HG03571 (cell line): ENCODE results near the gene PPM1N.
A peak's percentile ranks its signal among the peaks of the same experiment; 100 is the strongest.

Source experiments
- ATAC-seq: cut with Tn5 transposase; IDR thresholded peaks from one replicate; pipeline ENCODE4 v1.9.1; 2021; ENCODE audit not compliant: unreplicated experiment

The PPM1N gene

DNA sequence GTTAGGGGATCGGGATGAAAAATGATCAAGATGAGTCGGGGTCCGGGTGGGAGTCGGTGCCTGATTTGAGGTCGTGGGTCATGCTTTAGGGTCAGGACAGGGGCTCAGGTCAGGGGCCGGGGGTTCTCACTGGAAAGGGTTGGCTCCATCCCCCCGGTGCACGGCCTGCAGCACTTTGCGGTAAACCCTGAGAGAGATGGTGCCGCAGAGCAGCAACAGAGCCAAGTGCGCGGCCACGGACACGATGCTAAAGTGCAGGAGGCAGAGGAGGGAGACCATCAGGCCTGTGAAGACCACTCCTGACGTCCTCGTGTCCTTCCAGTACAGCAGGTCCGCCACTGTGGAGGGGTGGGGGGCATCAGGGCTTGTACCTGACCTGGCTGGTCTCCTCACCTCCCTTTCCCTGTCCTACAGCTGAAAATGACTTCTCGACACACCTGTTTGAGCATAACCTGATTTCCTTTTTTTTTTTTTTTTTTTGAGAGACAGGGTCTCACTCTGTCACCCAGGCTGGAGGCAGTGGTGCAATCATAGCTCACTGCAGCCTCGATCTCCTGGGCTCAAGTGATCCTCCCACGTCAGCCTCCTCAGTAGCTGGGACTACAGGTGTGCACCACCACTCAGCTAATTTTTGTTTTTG is 8.9 kb upstream of the PPM1N start:
- no peak for ATAC-seq

- no peak for ATAC-seq
Observed at GRCh38 chr19:45492137-45492626, 6.1 kb upstream of the PPM1N start.

- no peak for ATAC-seq
Observed at GRCh38 chr19:45492627-45493470, 5.4 kb upstream of the PPM1N start.

GRCh38 chr19:45494261-45494916 is 3.9 kb upstream of the PPM1N start:
- ATAC-seq = no peak

GRCh38 chr19:45495178-45495577 is 3.1 kb upstream of the PPM1N start:
- ATAC-seq = no peak

DNA sequence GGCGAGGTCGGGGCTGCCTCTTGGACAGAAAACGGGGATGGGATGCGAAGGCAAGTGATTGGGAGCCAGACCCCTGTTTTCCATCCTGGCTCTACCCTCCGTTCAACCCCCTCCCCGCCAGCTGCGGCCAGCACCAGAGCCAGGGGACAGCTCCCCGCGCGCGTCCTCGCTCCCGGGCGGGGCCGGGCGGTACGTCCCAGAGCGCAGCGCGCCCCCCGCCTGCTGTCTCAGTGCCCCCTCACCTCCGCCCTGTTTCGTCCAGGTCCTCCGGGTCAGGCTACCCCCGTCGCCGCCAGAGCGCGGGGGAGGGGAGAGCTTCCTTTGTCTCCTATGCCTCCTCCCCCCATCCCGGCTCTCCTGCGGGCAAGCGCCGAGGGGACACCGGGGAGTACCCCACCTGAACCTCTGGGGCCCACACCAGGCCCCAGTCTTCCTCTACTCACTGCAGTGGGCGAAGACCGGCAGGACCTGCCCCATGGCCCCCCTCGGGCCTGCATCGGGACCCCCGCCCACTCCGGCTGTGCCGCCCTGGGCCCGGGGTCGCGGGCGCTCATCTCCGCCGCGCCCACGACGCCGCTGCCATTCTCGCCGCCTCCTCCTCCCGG is 1.8 kb upstream of the PPM1N start:
- peak; percentile 15 for ATAC-seq

GRCh38 chr19:45497791-45498190 is 452 bp upstream of the PPM1N start:
- ATAC-seq = no peak

DNA sequence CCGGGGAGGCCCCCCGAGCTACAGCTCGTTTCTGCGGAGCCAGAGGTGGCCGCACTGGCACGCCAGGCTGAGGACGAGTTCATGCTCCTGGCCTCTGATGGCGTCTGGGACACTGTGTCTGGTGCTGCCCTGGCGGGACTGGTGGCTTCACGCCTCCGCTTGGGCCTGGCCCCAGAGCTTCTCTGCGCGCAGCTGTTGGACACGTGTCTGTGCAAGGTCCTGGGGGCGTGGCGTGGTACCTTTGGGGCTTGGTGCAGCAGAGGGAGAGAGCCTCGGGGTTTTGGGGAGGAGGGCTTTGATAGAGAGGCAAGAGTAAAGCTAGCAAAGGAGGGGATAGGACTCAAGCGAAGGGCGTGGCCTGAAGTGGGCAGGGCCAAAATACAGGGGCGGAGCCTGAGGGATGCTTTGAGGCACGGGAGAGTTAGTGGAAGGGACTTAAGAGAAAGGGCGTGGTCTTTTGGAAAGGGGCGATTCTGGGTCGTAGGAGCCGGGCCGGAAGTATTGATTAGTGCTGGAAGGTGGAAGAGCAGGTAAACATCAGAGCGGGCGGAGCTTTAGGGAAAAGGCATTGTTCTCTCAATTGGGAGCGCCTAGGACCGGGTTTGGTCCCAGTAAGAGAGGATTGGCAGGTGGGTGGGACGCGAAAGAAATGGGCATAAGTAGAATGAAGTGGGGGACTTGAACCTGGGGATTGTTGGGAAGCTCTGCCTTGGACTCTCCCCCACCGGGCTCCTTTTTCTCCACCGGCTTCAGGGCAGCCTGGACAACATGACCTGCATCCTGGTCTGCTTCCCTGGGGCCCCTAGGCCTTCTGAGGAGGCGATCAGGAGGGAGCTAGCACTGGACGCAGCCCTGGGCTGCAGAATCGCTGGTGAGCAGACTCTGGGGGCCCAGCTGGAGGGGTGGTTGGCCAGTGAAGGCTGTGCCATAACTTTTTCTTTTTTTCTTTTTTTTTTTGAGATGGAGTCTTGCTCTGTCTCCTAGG is 1.2 kb downstream of the PPM1N start:
- no peak for ATAC-seq

DNA sequence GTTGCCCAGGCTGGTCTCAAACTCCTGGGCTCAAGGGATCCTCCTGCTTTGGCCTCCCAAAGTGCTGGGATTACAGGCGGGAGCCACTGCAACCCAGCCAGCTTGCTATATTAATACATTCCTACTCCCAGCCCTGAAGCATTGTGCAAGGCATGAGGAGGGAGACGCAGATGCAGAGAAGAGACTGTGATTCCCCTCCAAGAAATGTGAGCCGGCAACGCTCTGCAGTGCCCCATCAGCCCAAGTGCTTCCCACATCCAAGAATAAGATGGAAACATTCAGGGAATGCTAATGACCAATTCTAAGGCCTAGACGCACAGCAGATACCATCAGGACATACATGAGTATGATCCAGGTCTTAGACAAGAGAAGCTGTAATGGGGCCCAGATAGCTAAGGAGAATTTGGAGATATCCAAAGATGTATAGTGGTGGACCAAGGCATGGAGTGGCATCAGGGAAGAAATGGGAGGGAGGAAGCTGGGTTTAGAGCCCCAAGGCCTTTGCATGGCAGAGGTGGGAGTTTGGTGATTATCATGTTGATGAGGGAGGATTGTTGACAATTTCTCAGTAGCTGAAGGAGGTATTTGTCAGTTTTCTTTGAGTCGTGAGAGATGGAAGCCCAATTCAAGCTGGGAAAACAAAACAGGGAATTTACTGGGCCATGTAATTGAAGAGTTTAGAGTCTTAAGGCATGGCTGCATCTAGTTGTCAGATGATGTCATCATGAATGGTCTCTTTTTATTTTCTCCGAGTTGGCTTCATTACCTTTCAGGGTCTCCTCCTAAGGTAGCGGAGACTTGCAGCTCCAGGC is 2.9 kb downstream of the PPM1N start:
- no peak for ATAC-seq

DNA sequence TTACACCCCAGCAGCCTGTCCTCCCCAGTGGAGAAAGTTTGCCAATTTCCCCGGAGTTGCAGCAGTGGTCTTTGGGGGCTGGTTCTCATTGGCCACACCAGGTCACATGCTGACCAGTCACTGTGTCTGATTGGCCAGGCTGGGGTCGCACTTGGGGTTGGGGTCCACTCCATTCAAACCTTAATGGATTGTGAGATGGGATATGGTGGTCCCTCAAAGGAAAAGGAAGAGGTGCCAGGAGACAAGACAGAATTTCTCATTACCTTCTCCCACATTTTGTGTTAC is 3.4 kb downstream of the PPM1N start:
- ATAC-seq = no peak

DNA sequence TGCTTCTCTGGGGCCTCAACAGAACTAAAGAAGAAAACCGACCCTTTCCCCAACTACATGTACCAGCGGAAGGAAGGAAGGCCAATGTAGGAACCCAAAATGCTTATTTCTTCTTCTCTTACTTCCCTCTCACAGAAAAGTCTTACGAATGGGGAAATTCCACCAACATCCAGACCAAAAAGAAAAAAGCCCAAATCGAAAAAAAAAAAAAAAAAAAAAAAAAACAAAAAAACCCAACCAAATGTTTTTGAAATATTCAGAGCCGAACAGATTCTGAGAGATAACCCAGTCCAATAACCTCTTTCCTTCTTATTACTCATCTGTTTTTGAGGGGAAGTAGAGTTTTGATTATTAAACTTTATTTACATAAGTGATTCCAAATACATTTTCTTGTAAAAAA is 3.9 kb downstream of the PPM1N start:
- no peak for ATAC-seq

DNA sequence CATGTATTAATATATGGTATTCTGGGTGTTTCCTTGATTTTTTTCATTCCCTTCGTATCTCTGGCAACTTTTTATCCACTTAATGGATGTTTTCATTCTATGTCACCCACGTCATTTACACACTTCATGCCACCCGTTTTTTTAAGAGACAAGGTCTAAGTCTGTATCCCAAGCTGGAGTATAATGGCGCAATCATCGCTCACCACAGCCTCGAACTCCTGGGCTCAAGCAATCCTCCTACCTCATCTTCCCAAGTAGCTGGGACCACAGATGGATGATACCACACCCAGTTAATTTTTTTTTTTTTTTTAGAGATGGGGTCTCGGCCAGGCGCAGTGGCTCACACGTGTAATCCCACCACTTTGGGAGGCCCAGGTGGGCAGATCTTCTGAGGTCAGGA is 5.7 kb downstream of the PPM1N start:
- no peak for ATAC-seq

DNA sequence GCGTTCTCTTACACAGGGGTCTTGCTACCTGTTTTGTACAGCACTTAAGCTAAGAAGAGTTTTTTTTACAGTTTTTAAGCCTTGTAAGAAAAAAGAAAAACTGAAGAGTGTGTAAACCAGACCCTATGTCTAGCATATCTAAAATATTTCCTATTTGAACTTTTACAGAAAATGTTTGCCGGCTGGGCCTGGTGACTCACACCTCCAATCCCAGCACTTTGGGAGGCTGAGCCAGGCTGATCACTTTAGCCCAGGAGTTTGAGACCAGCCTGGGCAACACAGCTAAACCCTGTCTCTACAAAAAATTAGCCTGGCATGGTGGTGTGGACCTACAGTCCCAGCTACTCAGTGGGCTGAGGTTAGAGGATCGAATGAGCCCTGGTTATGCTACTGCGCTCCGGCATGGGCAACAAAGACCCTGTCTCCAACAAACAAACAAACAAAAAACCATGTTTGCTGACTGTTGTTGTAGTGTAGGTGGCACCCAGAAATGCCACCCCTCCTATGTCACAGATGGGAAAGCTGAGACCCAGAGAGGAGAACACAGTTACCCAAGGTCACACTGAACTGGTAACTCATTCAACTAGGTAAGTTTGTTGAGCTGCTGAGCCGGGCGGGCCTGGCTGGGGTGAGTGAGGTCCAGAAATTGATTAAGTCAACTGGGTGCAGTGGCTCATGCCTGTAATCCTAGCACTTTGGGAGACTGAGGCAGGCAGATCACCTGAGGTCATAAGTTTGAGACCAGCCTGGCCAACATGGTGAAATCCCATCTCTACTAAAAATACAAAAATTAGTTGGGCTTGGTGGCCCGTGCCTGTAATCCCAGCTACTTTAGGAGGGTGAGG is 7.1 kb downstream of the PPM1N start:
- ATAC-seq = no peak

- no peak for ATAC-seq
Observed at GRCh38 chr19:45505996-45506245, 7.7 kb downstream of the PPM1N start.

- peak; percentile 36 for ATAC-seq
Observed at GRCh38 chr19:45506246-45506988, 8.2 kb downstream of the PPM1N start.

DNA sequence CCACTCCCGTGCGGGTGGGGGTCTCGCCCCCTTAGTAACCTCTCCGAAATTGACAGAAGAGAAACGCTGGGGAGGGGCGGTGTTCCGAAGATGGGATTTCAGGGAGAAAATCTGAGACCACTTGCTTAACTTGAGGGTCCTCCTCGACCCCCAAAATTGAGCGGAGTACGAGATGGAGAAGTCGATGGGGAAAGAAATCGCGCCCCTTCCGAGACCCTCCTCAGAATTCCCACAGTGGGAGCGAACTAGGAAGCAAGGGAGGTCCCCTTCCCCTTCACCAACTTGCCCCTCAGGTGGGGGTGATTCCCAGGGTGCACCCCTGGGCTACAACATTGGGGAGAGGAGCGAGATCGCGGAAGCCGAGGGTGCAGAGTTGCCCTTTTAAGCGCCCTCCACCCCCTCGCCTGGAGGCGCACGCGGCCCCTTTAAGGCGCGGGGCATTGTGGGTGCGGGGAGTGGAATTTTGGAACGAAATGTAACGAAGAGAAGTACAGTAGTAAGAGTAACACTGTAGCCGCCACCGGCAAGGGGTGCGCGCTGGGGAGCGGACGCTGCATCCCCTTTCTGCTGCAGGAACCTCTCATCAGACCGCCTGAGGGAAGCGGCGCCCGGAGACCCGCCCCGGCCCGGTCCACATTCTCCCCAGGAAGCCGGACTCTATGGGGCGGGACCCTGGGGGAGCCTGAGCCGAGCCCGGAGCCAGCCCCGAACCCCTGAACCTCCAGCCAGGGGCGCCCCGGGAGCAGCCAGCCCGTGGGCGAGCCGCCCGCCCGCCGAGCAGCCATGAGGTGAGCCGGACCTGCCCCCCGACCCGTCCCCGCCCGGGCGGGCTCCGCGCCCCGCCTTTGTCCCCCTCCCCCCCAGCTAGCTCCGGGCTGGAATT is 9.0 kb downstream of the PPM1N start, which contains the start of gene VASP:
TSS of gene VASP (plus strand) at position 491 of the 883 bp plus-strand sequence. CDS start at position 784, 293 bp downstream.
- ATAC-seq = peak; percentile 43

- ATAC-seq = no peak
Observed at GRCh38 chr19:45507872-45508416, 9.7 kb downstream of the PPM1N start.
